Esophagus squamous epithelium (tissue), 4 donors: ENCODE data around the gene OBSCN.

ENCODE experiments used
- POLR2A ChIP-seq, 4 donors: fragments of 450-650 bp; IDR thresholded peaks; one replicate each; pipeline ENCODE4 v1.6.1; 2017; ENCODE audit warnings: antibody characterized with exemption in 4 of 4, mild to moderate bottlenecking in 4 of 4, moderate library complexity in 3 of 4
- TF ChIP-seq, protein P1 (sequence below), 6 experiments: fragments of 450-650 bp in 4 of 6; fragments of 200-600 bp in 2 of 6; sonication (generic) in 2 of 6; IDR thresholded peaks; one replicate each; pipeline ENCODE4 v1.5.1; 2016 to 2019; ENCODE audit warnings: antibody characterized with exemption in 6 of 6, mild to moderate bottlenecking in 4 of 6, moderate library complexity in 4 of 6

DNA sequence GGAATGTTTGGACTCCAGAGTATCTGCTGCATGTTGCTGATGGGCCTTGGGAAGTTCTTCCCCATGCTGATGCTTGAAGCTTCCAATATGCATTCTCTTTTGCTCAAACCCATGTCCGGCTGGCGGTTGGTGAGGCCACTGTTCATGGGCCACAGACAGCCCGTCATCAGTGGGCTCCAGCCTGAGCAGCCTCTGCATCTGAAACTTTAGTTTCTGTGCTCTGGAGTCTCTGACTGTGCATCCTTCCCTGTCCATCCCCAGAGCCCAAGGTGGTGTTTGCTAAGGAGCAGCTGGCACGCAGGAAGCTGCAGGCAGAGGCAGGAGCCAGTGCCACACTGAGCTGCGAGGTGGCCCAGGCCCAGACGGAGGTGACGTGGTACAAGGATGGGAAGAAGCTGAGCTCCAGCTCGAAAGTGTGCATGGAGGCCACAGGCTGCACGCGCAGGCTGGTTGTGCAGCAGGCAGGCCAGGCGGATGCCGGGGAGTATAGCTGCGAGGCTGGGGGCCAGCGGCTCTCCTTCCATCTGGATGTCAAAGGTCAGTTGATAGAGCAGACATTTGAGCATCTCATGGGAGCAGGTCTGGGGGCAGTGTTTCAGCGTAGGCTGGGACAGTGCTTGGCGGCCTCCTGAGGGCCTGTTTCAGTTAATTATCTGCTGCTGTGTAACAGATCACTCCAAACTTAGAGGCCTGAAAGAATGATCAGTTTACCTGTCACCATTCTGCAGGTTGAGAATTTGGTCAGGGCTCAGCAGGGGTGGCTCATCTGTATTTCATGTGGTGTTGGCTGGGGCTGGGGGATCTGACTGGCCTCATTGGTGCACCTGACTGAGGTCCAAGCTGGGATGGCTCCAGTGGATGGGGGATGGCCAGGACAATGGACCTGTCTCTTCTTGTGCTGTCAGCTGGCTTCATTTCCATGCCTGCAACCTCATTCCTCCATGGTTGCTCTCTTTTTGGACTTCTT, 16.6 kb downstream of the OBSCN start:
- TF ChIP-seq, protein P1, sequence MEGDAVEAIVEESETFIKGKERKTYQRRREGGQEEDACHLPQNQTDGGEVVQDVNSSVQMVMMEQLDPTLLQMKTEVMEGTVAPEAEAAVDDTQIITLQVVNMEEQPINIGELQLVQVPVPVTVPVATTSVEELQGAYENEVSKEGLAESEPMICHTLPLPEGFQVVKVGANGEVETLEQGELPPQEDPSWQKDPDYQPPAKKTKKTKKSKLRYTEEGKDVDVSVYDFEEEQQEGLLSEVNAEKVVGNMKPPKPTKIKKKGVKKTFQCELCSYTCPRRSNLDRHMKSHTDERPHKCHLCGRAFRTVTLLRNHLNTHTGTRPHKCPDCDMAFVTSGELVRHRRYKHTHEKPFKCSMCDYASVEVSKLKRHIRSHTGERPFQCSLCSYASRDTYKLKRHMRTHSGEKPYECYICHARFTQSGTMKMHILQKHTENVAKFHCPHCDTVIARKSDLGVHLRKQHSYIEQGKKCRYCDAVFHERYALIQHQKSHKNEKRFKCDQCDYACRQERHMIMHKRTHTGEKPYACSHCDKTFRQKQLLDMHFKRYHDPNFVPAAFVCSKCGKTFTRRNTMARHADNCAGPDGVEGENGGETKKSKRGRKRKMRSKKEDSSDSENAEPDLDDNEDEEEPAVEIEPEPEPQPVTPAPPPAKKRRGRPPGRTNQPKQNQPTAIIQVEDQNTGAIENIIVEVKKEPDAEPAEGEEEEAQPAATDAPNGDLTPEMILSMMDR (IDR thresholded peaks at IDR 0.05), result no peak
- no peak for TF ChIP-seq POLR2A (IDR thresholded peaks at IDR 0.05)
